Immature natural killer cell (primary cell): ENCODE results near the gene CD19. TPM values are rescaled to one million over a fixed set of nuclear protein-coding genes. Genes with fewer than 3 reads are reported as not detected.
"Not testable (repeated sequence)": the region's sequence is repeated elsewhere in the genome, so short reads cannot be mapped to it uniquely, and the experiment has no call there.

Experiments used
- DNase-seq, 3 donors: peaks; one replicate each; pipeline ENCODE4 v3.0.0; 2022; ENCODE audit warnings: mixed read lengths in 1 of 3
- H3K27ac Mint-ChIP-seq, 6 donors: one replicate each; pipeline ENCODE4 v1.8.0; 2020; ENCODE audit warnings: mixed read lengths in 6 of 6, mild to moderate bottlenecking in 5 of 6, inconsistent platforms in 4 of 6, moderate library complexity in 3 of 6
- H3K27me3 Mint-ChIP-seq, 3 donors: one replicate each; pipeline ENCODE4 v1.8.0; 2020 to 2021; ENCODE audit warnings: low read depth in 3 of 3, mild to moderate bottlenecking in 3 of 3, mixed read lengths in 3 of 3, moderate library complexity in 3 of 3, inconsistent platforms in 1 of 3
- H3K36me3 Mint-ChIP-seq, 3 donors: one replicate each; pipeline ENCODE4 v1.8.0; 2020; ENCODE audit warnings: mixed read lengths in 3 of 3, inconsistent platforms in 2 of 3, mild to moderate bottlenecking in 2 of 3
- H3K4me1 Mint-ChIP-seq, 2 donors: one replicate each; pipeline ENCODE4 v1.8.0; 2020; ENCODE audit warnings: inconsistent platforms in 2 of 2, mild to moderate bottlenecking in 2 of 2, mixed read lengths in 2 of 2, moderate library complexity in 1 of 2
- H3K4me3 Mint-ChIP-seq, 5 donors: one replicate each; pipeline ENCODE4 v1.8.0; 2020; ENCODE audit warnings: mild to moderate bottlenecking in 5 of 5, mixed read lengths in 5 of 5, inconsistent platforms in 3 of 5, moderate library complexity in 3 of 5
- H3K9me3 Mint-ChIP-seq, 6 donors: one replicate each; pipeline ENCODE4 v1.8.0; 2020; ENCODE audit warnings: mild to moderate bottlenecking in 6 of 6, mixed read lengths in 6 of 6, inconsistent platforms in 4 of 6, moderate library complexity in 3 of 6
- polyA plus RNA-seq, 3 donors: library from polyadenylated mRNA; unstranded; fragments of 300-500 nt; fragmentation: Illumina TruSeq; gene quantifications; one replicate each; pipeline ENCODE4 v1.2.3, GENCODE V29; 2021

The CD19 gene
- under 1 TPM; 0.18 to 0.29 (median 0.27) TPM for polyA plus RNA-seq

DNA sequence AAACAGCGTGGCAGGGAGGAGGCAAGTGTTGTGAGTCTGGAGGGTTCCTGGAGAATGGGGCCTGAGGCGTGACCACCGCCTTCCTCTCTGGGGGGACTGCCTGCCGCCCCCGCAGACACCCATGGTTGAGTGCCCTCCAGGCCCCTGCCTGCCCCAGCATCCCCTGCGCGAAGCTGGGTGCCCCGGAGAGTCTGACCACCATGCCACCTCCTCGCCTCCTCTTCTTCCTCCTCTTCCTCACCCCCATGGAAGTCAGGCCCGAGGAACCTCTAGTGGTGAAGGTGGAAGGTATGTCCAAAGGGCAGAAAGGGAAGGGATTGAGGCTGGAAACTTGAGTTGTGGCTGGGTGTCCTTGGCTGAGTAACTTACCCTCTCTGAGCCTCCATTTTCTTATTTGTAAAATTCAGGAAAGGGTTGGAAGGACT lies at the start of gene CD19:
TSS of gene CD19 (plus strand) at position 171 of the 425 bp plus-strand sequence. CDS start at position 201, 30 bp downstream.
- Mint-ChIP-seq H3K4me3 (peak within 1 kb of the TSS; percentile 3 to 62 (median 49)), H3K4me1 (peaks cover 28 to 42% of the 10 kb centered on the region in 2 donors), H3K27ac (peak within 1 kb of the TSS; percentile 79 to 95 (median 90)), H3K27me3 (peaks cover 0 to 3% (median 2%) of the 10 kb centered on the region in 3 donors), H3K36me3 (no peaks in the 10 kb centered on the region), H3K9me3 (no peaks in the 10 kb centered on the region)
- no peak for DNase-seq

DNA sequence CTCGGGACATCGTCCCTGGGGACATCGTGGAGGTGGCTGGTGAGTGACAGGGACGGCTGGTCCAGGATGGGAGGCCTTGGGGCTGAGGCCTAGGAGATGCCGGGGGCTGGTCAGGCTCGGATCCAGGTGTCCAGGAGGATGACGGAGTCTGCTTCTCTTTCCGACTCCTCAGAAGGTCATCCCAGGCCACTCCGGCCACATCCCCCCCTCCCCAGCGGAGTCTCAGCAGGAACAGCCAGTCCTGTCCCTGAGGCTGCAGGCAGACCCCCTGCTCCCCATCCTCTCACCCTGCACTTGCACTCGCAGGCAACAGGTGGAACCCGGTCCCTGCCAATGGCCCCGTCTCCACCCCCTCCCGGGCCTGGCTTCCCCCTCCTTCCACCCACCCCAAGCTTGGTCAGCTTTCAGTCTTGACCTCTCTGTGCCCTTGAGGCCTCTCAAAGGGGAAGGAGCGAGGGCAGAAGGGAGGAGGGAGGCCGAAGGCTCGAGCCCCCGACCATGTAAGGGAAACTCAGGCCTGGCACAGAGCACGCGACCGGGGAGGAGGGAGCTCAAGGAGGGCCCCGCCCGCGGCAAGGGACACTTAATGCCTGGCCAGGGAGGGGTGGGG lies 49.1 kb upstream of the CD19 start:
- H3K27me3 Mint-ChIP-seq: peaks cover 0 to 2% (median 2%) of the 10 kb centered on the region in 3 donors
- H3K4me3 Mint-ChIP-seq: no peak overlapping the region
- no peak overlapping the region for H3K27ac Mint-ChIP-seq
- H3K36me3 Mint-ChIP-seq: no peaks in the 10 kb centered on the region
- H3K9me3 Mint-ChIP-seq: no peaks in the 10 kb centered on the region
- H3K4me1 Mint-ChIP-seq: peaks cover 14 to 18% of the 10 kb centered on the region in 2 donors
- no peak for DNase-seq

DNA sequence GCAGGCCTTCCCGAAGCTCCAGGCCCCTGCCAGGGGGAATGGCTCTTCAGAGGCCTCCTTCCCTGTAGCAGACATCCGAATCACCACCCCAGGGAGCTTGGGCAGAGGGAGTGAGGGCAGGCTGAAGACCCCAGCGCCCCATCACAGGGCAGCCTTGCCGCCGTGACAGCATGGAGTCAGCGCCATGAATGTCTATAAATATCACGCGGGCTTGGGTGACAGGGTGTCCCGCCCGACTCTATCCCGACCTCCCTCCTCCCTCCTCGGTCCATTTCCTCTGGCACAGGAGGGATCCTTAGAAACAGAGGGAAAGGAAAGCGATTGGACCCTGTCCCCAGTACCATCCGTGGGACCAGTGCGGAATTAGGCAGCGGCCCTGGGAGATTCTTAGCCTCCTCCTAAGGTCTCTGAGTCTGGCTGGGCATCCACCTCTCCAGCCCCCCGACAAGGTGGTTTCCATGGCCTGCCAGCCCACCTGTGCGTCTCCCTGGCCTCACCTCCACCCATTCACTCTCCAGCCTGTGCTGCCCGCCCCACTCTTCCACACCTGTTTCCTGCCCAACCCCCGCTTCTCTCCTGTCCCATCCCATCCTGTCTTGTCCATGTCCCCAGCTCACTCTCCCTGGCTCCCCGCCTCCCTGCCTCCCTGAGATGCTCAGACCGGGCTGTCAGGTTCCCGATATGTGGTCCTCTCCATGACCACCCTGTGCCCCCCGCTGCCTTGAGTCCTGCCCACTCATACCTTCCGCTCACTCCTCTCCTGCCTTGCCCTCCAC lies 48.4 kb upstream of the CD19 start:
- Mint-ChIP-seq H3K36me3 (no peaks in the 10 kb centered on the region), H3K27me3 (peaks cover 0 to 2% (median 2%) of the 10 kb centered on the region in 3 donors), H3K9me3 (no peaks in the 10 kb centered on the region), H3K4me3 (no peak overlapping the region), H3K27ac (peak overlapping the region in 1 of 6 donors; percentile 53), H3K4me1 (peaks cover 14 to 18% of the 10 kb centered on the region in 2 donors)
- no peak for DNase-seq

DNA sequence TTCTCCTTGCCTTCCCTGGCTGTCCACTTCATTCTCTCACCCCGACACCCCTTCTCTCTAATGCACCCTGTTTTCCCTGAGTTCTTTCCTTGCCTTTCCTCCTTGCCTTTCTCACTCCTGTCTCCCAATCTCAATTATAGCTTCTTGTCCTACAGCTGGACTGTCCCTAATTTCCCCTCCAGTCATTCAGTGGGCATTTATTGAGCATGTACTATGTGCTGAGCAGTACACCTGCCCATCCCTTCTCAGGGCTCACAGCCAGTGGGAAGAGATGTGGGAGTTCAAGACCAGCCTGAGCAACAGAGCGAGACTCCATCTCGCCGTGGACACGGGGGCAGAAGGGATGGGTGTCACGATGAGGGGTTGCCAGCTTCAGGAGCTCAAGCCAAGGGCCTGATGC lies 47.7 kb upstream of the CD19 start:
- no peak overlapping the region for H3K4me3 Mint-ChIP-seq
- DNase-seq: no peak
- H3K27me3 Mint-ChIP-seq: peaks cover 0 to 2% (median 2%) of the 10 kb centered on the region in 3 donors
- peak overlapping the region in 2 of 6 donors; percentile 49 to 53 for H3K27ac Mint-ChIP-seq
- H3K9me3 Mint-ChIP-seq: no peaks in the 10 kb centered on the region
- H3K36me3 Mint-ChIP-seq: no peaks in the 10 kb centered on the region
- peaks cover 13 to 16% of the 10 kb centered on the region in 2 donors for H3K4me1 Mint-ChIP-seq

DNA sequence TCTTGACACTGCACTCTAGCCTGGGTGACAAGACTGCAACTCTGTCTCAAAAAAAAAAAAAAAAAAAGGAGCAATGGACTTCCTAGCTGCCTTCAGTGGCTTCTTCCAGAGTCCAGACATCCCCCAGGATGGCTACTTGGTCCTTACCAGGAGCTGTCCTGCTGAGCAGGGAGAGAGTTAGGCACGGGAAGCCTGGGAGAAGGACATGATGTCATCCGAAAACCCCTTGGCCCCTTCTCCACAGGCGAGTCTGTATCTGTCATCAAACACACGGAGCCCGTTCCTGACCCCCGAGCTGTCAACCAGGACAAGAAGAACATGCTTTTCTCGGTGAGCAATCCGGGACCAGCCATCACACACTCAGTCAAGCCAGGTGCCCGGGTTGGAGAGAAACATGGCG lies 44.8 kb upstream of the CD19 start:
- H3K4me1 Mint-ChIP-seq: peaks cover 3 to 5% of the 10 kb centered on the region in 2 donors

DNA sequence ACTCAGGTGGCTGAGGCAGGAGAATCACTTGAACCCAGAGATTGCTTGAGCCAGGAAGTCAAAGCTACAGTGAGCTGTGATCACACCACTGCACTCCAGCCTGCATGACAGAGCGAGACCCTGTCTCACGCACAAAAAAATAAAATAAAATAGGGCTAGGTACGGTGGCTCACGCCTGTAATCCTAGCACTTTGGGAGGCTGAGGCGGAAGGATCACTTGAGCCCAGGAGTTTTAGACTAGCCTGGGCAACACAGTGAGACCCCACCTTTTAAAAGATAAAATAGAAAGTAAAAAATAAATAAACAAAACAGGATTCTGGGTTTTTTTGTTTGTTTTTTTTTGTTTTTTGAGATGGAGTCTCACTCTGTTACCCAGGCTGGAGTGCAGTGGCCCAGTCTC lies 41.4 kb upstream of the CD19 start:
- not testable (repeated sequence) for H3K9me3 Mint-ChIP-seq, H3K27ac Mint-ChIP-seq, H3K36me3 Mint-ChIP-seq, H3K27me3 Mint-ChIP-seq, DNase-seq
- Mint-ChIP-seq H3K4me1 (peaks cover 15 to 23% of the 10 kb centered on the region in 2 donors), H3K4me3 (peak overlapping the region in 1 of 5 donors; percentile 36)

More for the DNA sequence above, 44.8 kb upstream of the CD19 start:
- H3K4me3 Mint-ChIP-seq: no peak overlapping the region
- H3K9me3 Mint-ChIP-seq: no peaks in the 10 kb centered on the region
- H3K36me3 Mint-ChIP-seq: no peaks in the 10 kb centered on the region
- peaks cover 0 to 2% (median 2%) of the 10 kb centered on the region in 3 donors for H3K27me3 Mint-ChIP-seq
- H3K27ac Mint-ChIP-seq: no peak overlapping the region
- DNase-seq: no peak

DNA sequence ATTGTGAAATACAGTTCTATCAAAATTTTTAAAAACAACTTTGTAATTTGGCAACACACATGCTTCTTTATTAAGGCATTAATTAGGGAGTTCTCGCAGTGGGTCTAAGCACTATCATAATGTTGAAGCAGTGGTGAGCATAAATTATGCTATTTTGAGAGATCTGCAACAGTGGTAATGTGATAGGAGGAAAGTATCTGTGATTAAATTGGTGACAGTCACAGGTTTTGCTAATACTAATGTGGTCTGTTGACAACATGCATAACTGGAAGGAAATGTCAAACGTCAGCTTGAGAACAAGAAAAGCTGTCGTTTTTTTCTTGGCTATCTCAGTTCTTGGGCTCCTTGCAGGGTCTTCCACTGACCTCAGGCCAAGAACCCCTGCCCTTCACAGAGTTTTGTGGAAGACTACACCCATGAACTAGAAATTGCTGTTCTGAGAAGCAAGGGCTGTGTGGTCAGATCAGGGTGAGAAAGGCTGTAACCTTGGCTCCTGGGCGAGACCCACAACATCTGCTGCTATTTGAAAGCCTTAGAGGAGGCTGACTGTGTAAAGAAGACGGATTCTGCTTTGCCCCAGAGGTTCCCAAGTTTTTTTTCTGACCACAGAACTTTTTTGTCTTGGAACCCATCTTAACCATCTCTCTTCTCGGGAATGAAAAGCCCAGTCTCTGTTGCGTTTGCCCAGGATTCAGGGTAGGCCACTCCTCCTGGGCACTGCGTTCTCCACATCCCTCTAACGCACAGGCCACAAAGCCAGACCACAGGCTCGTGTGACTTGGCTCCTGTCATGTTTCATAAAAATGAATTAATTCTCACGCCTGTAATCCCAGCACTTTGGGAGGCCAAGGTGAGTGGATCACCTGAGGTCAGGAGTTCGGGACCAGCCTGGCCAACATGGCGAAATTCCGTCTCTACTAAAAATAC lies 39.5 kb upstream of the CD19 start:
- Mint-ChIP-seq H3K4me3 (peak overlapping the region; percentile 44 to 79 (median 72)), H3K27ac (peak overlapping the region; percentile 67 to 96 (median 89)), H3K9me3 (no peaks in the 10 kb centered on the region), H3K27me3 (peaks cover 0 to 1% (median 0%) of the 10 kb centered on the region in 3 donors), H3K4me1 (peaks cover 15 to 23% of the 10 kb centered on the region in 2 donors), H3K36me3 (no peaks in the 10 kb centered on the region)
- peak; percentile 18 to 37 (median 31) for DNase-seq

DNA sequence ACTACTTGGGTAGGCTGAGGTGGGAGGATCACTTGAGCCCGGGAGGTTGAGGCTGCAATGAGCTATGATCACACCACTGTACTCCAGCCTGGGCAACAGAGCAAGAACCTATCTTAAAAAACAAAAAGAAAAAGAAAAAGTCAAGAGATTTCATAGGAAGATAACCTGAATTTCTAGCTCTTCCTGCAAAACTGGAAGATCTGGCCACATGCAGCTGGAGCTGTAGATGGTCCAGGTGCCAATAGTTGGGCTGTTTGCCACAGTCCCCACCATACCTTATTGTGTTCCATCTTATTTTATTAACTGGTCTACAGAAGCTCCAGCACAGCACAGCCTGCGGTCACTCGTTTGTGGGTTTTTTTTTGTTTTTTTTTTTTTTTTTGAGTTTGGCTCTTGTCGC lies 38.5 kb upstream of the CD19 start:
- peaks cover 0 to 1% (median 0%) of the 10 kb centered on the region in 3 donors for H3K27me3 Mint-ChIP-seq
- peak overlapping the region in 5 of 6 donors; percentile 67 to 96 (median 89) for H3K27ac Mint-ChIP-seq
- no peak overlapping the region for H3K4me3 Mint-ChIP-seq

DNA sequence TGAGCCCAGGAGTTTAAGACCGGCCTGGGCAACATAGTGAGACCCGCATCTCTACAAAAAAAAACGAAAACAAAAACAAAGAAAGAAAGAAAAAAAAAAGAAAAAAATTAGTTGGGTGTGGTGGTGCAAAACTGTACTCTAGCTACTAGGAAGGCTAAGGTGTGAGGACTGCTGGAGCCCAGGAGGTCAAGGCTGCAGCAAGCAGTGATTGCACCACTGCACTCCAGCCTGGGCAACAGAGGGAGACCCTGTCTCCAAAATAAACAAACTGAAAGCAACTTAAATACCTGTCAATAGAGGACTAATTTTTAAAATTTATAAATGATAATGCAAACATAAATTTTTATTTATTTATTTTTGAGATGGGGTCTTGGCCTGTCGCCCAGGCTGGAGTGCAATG lies 36.2 kb upstream of the CD19 start:
- H3K27ac Mint-ChIP-seq: no peak overlapping the region

More for the DNA sequence above, 38.5 kb upstream of the CD19 start:
- no peaks in the 10 kb centered on the region for H3K36me3 Mint-ChIP-seq
- no peak for DNase-seq
- H3K9me3 Mint-ChIP-seq: no peaks in the 10 kb centered on the region
- H3K4me1 Mint-ChIP-seq: peaks cover 15 to 23% of the 10 kb centered on the region in 2 donors

DNA sequence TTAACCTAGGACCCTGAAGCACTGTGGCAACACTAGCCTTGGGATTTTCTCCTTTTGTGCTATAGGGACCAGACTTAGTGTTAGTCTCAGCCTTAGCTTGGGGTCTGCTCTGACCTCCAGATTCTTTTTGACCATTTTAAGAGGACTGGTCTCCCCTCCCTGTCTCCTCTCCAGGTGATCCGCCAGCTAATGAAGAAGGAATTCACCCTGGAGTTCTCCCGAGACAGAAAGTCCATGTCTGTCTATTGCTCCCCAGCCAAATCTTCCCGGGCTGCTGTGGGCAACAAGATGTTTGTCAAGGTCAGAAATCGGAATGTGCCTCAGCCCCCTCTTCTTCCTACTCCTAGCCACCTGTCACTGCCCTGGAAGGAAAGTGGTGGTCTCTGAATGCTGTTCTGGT lies 33.9 kb upstream of the CD19 start:
- H3K36me3 Mint-ChIP-seq: peaks cover 0 to 5% (median 0%) of the 10 kb centered on the region in 3 donors
- no peaks in the 10 kb centered on the region for H3K9me3 Mint-ChIP-seq
- peaks cover 0 to 1% (median 0%) of the 10 kb centered on the region in 3 donors for H3K27me3 Mint-ChIP-seq
- no peak for DNase-seq
- no peak overlapping the region for H3K4me3 Mint-ChIP-seq
- peaks cover 4 to 12% of the 10 kb centered on the region in 2 donors for H3K4me1 Mint-ChIP-seq
- H3K27ac Mint-ChIP-seq: peak overlapping the region in 1 of 6 donors; percentile 26

More for the DNA sequence above, 36.2 kb upstream of the CD19 start:
- no peak for DNase-seq
- Mint-ChIP-seq H3K4me1 (peaks cover 15 to 21% of the 10 kb centered on the region in 2 donors), H3K9me3 (no peaks in the 10 kb centered on the region), H3K36me3 (peaks cover 0 to 5% (median 0%) of the 10 kb centered on the region in 3 donors), H3K4me3 (no peak overlapping the region), H3K27me3 (peaks cover 0 to 1% (median 0%) of the 10 kb centered on the region in 3 donors)

DNA sequence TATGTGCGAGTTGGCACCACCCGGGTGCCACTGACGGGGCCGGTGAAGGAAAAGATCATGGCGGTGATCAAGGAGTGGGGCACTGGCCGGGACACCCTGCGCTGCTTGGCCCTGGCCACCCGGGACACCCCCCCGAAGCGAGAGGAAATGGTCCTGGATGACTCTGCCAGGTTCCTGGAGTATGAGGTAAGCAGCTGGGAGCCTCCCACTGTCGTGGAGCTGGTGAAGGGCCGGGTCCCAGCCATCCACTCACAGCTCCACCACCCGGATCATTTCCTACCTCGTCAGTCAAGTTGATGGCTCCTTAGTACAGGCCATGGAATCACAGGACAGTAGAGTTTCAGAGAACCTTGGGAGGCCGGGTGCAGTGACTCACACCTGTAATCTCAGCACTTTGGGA lies 33.5 kb upstream of the CD19 start:
- Mint-ChIP-seq H3K4me3 (no peak overlapping the region), H3K27me3 (peaks cover 0 to 1% (median 0%) of the 10 kb centered on the region in 3 donors), H3K4me1 (peaks cover 0 to 8% of the 10 kb centered on the region in 2 donors), H3K36me3 (peaks cover 0 to 5% (median 0%) of the 10 kb centered on the region in 3 donors), H3K27ac (peak overlapping the region in 1 of 6 donors; percentile 26), H3K9me3 (no peaks in the 10 kb centered on the region)
- DNase-seq: no peak

DNA sequence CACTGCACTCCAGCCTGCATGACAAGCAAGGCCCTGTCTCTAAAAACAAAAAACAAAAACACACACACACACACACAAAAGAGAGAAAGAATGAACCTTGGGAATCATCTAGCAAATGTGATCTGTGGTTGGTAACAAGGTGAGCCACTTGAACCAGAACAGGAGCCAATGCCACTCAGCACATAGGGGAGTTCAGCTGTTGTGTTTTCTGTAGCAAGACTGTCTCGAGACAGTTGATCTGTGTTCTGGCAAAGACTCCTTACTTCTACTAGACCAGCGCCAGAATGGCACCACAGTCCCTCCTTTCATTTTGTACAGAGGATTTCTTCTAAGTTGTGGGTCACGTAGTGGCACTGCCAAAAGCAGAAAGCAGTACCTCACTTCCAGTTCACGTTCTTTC lies 32.8 kb upstream of the CD19 start:
- Mint-ChIP-seq H3K4me1 (peaks cover 0 to 8% of the 10 kb centered on the region in 2 donors), H3K27ac (peak overlapping the region in 2 of 6 donors; percentile 17 to 47), H3K36me3 (peaks cover 0 to 5% (median 0%) of the 10 kb centered on the region in 3 donors), H3K4me3 (no peak overlapping the region), H3K9me3 (no peaks in the 10 kb centered on the region), H3K27me3 (peaks cover 0 to 1% (median 0%) of the 10 kb centered on the region in 3 donors)
- no peak for DNase-seq

DNA sequence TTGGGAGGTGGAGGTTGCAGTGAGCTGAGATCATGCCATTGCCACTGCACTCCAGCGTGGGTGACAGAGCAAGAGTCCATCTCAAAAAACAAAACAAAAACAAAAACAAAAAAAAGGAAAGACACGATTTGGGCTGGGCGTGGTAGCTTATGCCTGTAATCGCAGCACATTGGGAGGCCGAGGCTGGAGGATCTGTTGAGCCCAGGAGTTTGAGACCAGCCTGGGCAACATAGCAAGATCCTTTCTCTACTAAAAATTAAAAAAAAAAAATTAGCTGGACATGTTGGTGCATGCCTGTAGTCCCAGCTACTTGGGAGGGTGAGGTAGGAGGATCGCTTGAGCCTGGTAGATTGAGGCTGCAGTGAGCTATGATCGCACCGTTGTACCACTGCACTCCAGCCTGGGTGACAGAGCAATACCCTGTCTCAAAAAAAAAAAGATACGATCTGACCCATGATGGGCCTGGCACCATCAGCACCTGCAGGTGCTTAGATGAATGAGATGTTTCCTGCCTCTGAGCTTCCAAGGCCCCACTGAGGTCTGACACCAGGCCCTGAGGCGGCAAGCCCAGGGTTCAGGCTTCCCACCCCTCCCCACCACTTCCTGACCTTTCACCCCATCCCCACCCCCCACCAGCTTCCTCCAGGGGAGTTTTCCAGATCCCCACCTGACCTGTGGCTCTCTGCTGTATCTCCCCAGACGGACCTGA lies 31.7 kb upstream of the CD19 start:
- H3K27me3 Mint-ChIP-seq: no peaks in the 10 kb centered on the region
- no peak for DNase-seq
- H3K36me3 Mint-ChIP-seq: peaks cover 0 to 5% (median 0%) of the 10 kb centered on the region in 3 donors
- no peak overlapping the region for H3K4me3 Mint-ChIP-seq
- H3K4me1 Mint-ChIP-seq: peaks cover 0 to 5% of the 10 kb centered on the region in 2 donors
- H3K27ac Mint-ChIP-seq: no peak overlapping the region
- no peaks in the 10 kb centered on the region for H3K9me3 Mint-ChIP-seq
